T-helper 1 cell treated with Interleukin-12 subunit alpha and Interleukin-12 subunit beta and Interleukin-4 antibody, amounts not matched to agents 30 μg/mL and 1 μg/mL, for 36 hours (primary cell): ENCODE measurements around the gene MRPS2.
"Not testable (repeated sequence)": the region's sequence is repeated elsewhere in the genome, so short reads cannot be mapped to it uniquely, and the experiment has no call there.

Experiments
- H3K27ac Mint-ChIP-seq: one replicate; pipeline ENCODE4 v1.8.0; 2021; ENCODE audit warnings: mild to moderate bottlenecking, mixed read lengths
- H3K27me3 Mint-ChIP-seq: one replicate; pipeline ENCODE4 v1.8.0; 2021; ENCODE audit warnings: low read depth, mixed read lengths
- H3K36me3 Mint-ChIP-seq: one replicate; pipeline ENCODE4 v1.8.0; 2021; ENCODE audit warnings: low read depth, mixed read lengths
- H3K4me1 Mint-ChIP-seq: one replicate; pipeline ENCODE4 v1.8.0; 2021; ENCODE audit warnings: low read depth, mixed read lengths
- H3K4me3 Mint-ChIP-seq: one replicate; pipeline ENCODE4 v1.8.0; 2021; ENCODE audit warnings: mild to moderate bottlenecking, moderate library complexity, mixed read lengths
- H3K9me3 Mint-ChIP-seq: one replicate; pipeline ENCODE4 v1.8.0; 2021; ENCODE audit warnings: mixed read lengths

Gene MRPS2

GRCh38 chr9:135544981-135545635 is 44.6 kb downstream of the MRPS2 start:
- Mint-ChIP-seq H3K27ac (no peak overlapping the region), H3K9me3 (no peaks in the 10 kb centered on the region), H3K27me3 (peaks cover 7% of the 10 kb centered on the region), H3K4me1 (no peaks in the 10 kb centered on the region), H3K4me3 (no peak overlapping the region), H3K36me3 (no peaks in the 10 kb centered on the region)

- H3K9me3 Mint-ChIP-seq, H3K27ac Mint-ChIP-seq, H3K27me3 Mint-ChIP-seq: not testable (repeated sequence)
Measured at GRCh38 chr9:135545646-135546176, 45.2 kb downstream of the MRPS2 start, which contains the start of gene OBP2A. TSS of gene OBP2A (plus strand) at chr9:135546126. CDS start at chr9:135546181, 55 bp downstream.

GRCh38 chr9:135546792-135547617 is 46.5 kb downstream of the MRPS2 start:
- H3K9me3 Mint-ChIP-seq, H3K27ac Mint-ChIP-seq, H3K4me1 Mint-ChIP-seq, H3K27me3 Mint-ChIP-seq, H3K4me3 Mint-ChIP-seq, H3K36me3 Mint-ChIP-seq: not testable (repeated sequence)

More at GRCh38 chr9:135545646-135546176, 45.2 kb downstream of the MRPS2 start, which contains the start of gene OBP2A:
- H3K4me3 Mint-ChIP-seq, H3K4me1 Mint-ChIP-seq, H3K36me3 Mint-ChIP-seq: not testable (repeated sequence)

GRCh38 chr9:135547756-135548736 is 47.6 kb downstream of the MRPS2 start:
- H3K27ac Mint-ChIP-seq: no peak overlapping the region
- no peaks in the 10 kb centered on the region for H3K36me3 Mint-ChIP-seq
- H3K4me3 Mint-ChIP-seq: no peak overlapping the region
- no peaks in the 10 kb centered on the region for H3K9me3 Mint-ChIP-seq
- peaks cover 7% of the 10 kb centered on the region for H3K27me3 Mint-ChIP-seq
- H3K4me1 Mint-ChIP-seq: no peaks in the 10 kb centered on the region

- not testable (repeated sequence) for H3K4me1 Mint-ChIP-seq, H3K9me3 Mint-ChIP-seq, H3K27ac Mint-ChIP-seq, H3K4me3 Mint-ChIP-seq, H3K27me3 Mint-ChIP-seq, H3K36me3 Mint-ChIP-seq
Measured at GRCh38 chr9:135549478-135550343, 49.2 kb downstream of the MRPS2 start.

GRCh38 chr9:135550344-135550918 is 49.9 kb downstream of the MRPS2 start:
- H3K9me3 Mint-ChIP-seq: no peaks in the 10 kb centered on the region
- no peaks in the 10 kb centered on the region for H3K27me3 Mint-ChIP-seq
- H3K4me1 Mint-ChIP-seq: no peaks in the 10 kb centered on the region
- no peaks in the 10 kb centered on the region for H3K36me3 Mint-ChIP-seq
- no peak overlapping the region for H3K27ac Mint-ChIP-seq
- H3K4me3 Mint-ChIP-seq: no peak overlapping the region

GRCh38 chr9:135551031-135551430 is 50.5 kb downstream of the MRPS2 start:
- Mint-ChIP-seq H3K4me1 (no peaks in the 10 kb centered on the region), H3K36me3 (no peaks in the 10 kb centered on the region)

GRCh38 chr9:135551456-135551855 is 51.0 kb downstream of the MRPS2 start:
- Mint-ChIP-seq H3K4me3 (no peak overlapping the region), H3K36me3 (no peaks in the 10 kb centered on the region), H3K4me1 (no peaks in the 10 kb centered on the region), H3K27me3 (no peaks in the 10 kb centered on the region), H3K27ac (no peak overlapping the region), H3K9me3 (no peaks in the 10 kb centered on the region)

More at GRCh38 chr9:135551031-135551430, 50.5 kb downstream of the MRPS2 start:
- no peak overlapping the region for H3K27ac Mint-ChIP-seq
- no peaks in the 10 kb centered on the region for H3K9me3 Mint-ChIP-seq
- H3K27me3 Mint-ChIP-seq: no peaks in the 10 kb centered on the region
- H3K4me3 Mint-ChIP-seq: no peak overlapping the region

GRCh38 chr9:135552021-135552697 is 51.7 kb downstream of the MRPS2 start:
- no peaks in the 10 kb centered on the region for H3K9me3 Mint-ChIP-seq
- H3K27me3 Mint-ChIP-seq: no peaks in the 10 kb centered on the region
- no peak overlapping the region for H3K27ac Mint-ChIP-seq

GRCh38 chr9:135552698-135553171 is 52.3 kb downstream of the MRPS2 start:
- H3K4me1 Mint-ChIP-seq: no peaks in the 10 kb centered on the region
- no peaks in the 10 kb centered on the region for H3K36me3 Mint-ChIP-seq
- no peaks in the 10 kb centered on the region for H3K9me3 Mint-ChIP-seq
- no peak overlapping the region for H3K27ac Mint-ChIP-seq
- H3K27me3 Mint-ChIP-seq: no peaks in the 10 kb centered on the region
- no peak overlapping the region for H3K4me3 Mint-ChIP-seq

More at GRCh38 chr9:135552021-135552697, 51.7 kb downstream of the MRPS2 start:
- Mint-ChIP-seq H3K36me3 (no peaks in the 10 kb centered on the region), H3K4me3 (no peak overlapping the region), H3K4me1 (no peaks in the 10 kb centered on the region)
